Neural crest cell (in vitro differentiated cells): ENCODE results near the gene ITGB3BP. TPM values are rescaled to one million over a fixed set of nuclear protein-coding genes. Genes with fewer than 3 reads are reported as not detected.

Experiments
- DNase-seq: peaks from one replicate; pipeline ENCODE4 v3.0.0; 2021; ENCODE audit warnings: low read depth, mixed read lengths, low spot score
- H3K27ac Mint-ChIP-seq: one replicate; pipeline ENCODE4 v1.8.0; 2021; ENCODE audit warnings: mild to moderate bottlenecking, mixed read lengths; ENCODE audit not compliant: unreplicated experiment
- H3K27me3 Mint-ChIP-seq: 2 replicates; pipeline ENCODE4 v1.8.0; 2021; ENCODE audit warnings: low read depth, mild to moderate bottlenecking, mixed read lengths
- H3K36me3 Mint-ChIP-seq: 2 replicates; pipeline ENCODE4 v1.8.0; 2021; ENCODE audit warnings: low read depth, mild to moderate bottlenecking, mixed read lengths
- H3K4me1 Mint-ChIP-seq: 2 replicates; pipeline ENCODE4 v1.8.0; 2021; ENCODE audit warnings: mixed read lengths
- H3K4me3 Mint-ChIP-seq: one replicate; pipeline ENCODE4 v1.8.0; 2021; ENCODE audit warnings: mild to moderate bottlenecking, mixed read lengths
- H3K9me3 Mint-ChIP-seq: 2 replicates; pipeline ENCODE4 v1.8.0; 2021; ENCODE audit warnings: mixed read lengths
- CTCF ChIP-seq: fragments of 200-600 bp; sonication (generic); conservative IDR thresholded peaks from 2 replicates; pipeline ENCODE4 v1.5.0; 2021; ENCODE audit warnings: antibody characterized with exemption, mild to moderate bottlenecking
- total RNA-seq: library from RNA; stranded (reverse); gene quantifications from 2 replicates; pipeline ENCODE4 v1.2.1, GENCODE V29; 2021

ITGB3BP gene
- total RNA-seq, 1 donor from 2014 or later = 55.8 TPM

GRCh38 chr1:63509718-63510117 lies 13.3 kb downstream of the ITGB3BP start:
- Mint-ChIP-seq H3K4me3 (no peak overlapping the region), H3K4me1 (no peaks in the 10 kb centered on the region), H3K27ac (no peak overlapping the region), H3K36me3 (peaks cover 33% of the 10 kb centered on the region), H3K27me3 (no peaks in the 10 kb centered on the region), H3K9me3 (peaks cover 2% of the 10 kb centered on the region)
- DNase-seq = no peak
- no peak for TF ChIP-seq CTCF

GRCh38 chr1:63506782-63507181 lies 16.2 kb downstream of the ITGB3BP start:
- no peaks in the 10 kb centered on the region for H3K27me3 Mint-ChIP-seq

GRCh38 chr1:63501256-63501655 lies 21.8 kb downstream of the ITGB3BP start:
- Mint-ChIP-seq H3K4me3 (no peak overlapping the region), H3K4me1 (no peaks in the 10 kb centered on the region), H3K36me3 (peaks cover 42% of the 10 kb centered on the region), H3K27ac (no peak overlapping the region), H3K27me3 (no peaks in the 10 kb centered on the region), H3K9me3 (peaks cover 13% of the 10 kb centered on the region)
- no peak for TF ChIP-seq CTCF
- DNase-seq = no peak

More at GRCh38 chr1:63506782-63507181, 16.2 kb downstream of the ITGB3BP start:
- Mint-ChIP-seq H3K9me3 (peaks cover 7% of the 10 kb centered on the region), H3K4me1 (no peaks in the 10 kb centered on the region), H3K36me3 (peaks cover 35% of the 10 kb centered on the region), H3K27ac (no peak overlapping the region), H3K4me3 (no peak overlapping the region)
- DNase-seq = no peak
- TF ChIP-seq CTCF = no peak

GRCh38 chr1:63498106-63498505 lies 24.9 kb downstream of the ITGB3BP start:
- no peak overlapping the region for H3K27ac Mint-ChIP-seq
- H3K27me3 Mint-ChIP-seq = no peaks in the 10 kb centered on the region
- TF ChIP-seq CTCF = no peak

GRCh38 chr1:63497577-63497976 lies 25.4 kb downstream of the ITGB3BP start:
- Mint-ChIP-seq H3K27me3 (no peaks in the 10 kb centered on the region), H3K36me3 (peaks cover 22% of the 10 kb centered on the region), H3K4me1 (no peaks in the 10 kb centered on the region), H3K9me3 (peaks cover 11% of the 10 kb centered on the region), H3K4me3 (no peak overlapping the region), H3K27ac (no peak overlapping the region)
- no peak for DNase-seq
- TF ChIP-seq CTCF = no peak

More at GRCh38 chr1:63498106-63498505, 24.9 kb downstream of the ITGB3BP start:
- Mint-ChIP-seq H3K36me3 (peaks cover 22% of the 10 kb centered on the region), H3K4me3 (no peak overlapping the region), H3K9me3 (peaks cover 11% of the 10 kb centered on the region), H3K4me1 (no peaks in the 10 kb centered on the region)
- DNase-seq = no peak
